Measurements from ENCODE around the gene RGS12.

The RGS12 gene

DNA sequence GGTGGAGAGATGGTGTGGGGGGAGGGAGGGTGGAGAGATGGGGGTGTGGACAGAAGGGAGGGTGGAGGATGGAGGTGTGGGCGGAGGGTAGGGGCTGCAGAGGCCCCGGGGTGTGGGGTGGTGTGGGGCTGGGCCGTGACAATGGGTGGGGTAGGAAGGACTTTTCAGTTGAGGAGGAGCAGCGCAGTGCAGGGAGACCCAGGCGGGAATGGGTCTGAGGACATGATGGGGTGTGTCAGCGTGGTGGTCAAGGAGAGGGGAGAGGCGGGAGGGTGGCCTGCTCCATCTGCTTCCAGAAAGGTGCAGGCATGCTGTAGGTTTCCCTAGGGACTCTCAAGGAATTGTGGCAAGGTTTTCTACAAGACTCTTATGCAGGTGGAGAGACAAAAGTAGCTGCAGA lies 48.9 kb downstream of the RGS12 start:
- TF ChIP-seq, protein P1, sequence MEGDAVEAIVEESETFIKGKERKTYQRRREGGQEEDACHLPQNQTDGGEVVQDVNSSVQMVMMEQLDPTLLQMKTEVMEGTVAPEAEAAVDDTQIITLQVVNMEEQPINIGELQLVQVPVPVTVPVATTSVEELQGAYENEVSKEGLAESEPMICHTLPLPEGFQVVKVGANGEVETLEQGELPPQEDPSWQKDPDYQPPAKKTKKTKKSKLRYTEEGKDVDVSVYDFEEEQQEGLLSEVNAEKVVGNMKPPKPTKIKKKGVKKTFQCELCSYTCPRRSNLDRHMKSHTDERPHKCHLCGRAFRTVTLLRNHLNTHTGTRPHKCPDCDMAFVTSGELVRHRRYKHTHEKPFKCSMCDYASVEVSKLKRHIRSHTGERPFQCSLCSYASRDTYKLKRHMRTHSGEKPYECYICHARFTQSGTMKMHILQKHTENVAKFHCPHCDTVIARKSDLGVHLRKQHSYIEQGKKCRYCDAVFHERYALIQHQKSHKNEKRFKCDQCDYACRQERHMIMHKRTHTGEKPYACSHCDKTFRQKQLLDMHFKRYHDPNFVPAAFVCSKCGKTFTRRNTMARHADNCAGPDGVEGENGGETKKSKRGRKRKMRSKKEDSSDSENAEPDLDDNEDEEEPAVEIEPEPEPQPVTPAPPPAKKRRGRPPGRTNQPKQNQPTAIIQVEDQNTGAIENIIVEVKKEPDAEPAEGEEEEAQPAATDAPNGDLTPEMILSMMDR (IDR thresholded peaks at IDR 0.05): no peak
- peaks cover 0 to 3% (median 0%) of the 10 kb centered on the region in 4 donors for H3K4me1 ChIP-seq
- H3K36me3 ChIP-seq: peaks cover 0 to 17% (median 0%) of the 10 kb centered on the region in 3 donors
- H3K27me3 ChIP-seq: no peaks in the 10 kb centered on the region
- intact Hi-C loops (cut with DNase I; ENCODE audit: low total_unique reads): no loop called here
- H3K9me3 ChIP-seq: no peaks in the 10 kb centered on the region
- no peak overlapping the region for H3K4me3 ChIP-seq
- no peak for DNase-seq
- no peak overlapping the region for H3K27ac ChIP-seq

GRCh38 chr4:3342182-3342854 lies 49.5 kb downstream of the RGS12 start:
- Histone ChIP-seq H3K4me1 (peaks cover 0 to 3% (median 0%) of the 10 kb centered on the region in 4 donors), H3K36me3 (peaks cover 0 to 17% (median 0%) of the 10 kb centered on the region in 3 donors), H3K4me3 (no peak overlapping the region), H3K27ac (no peak overlapping the region), H3K9me3 (no peaks in the 10 kb centered on the region), H3K27me3 (no peaks in the 10 kb centered on the region)
- no peak for DNase-seq
- TF ChIP-seq, protein P1 (IDR thresholded peaks at IDR 0.05): no peak
- intact Hi-C loops (cut with DNase I; ENCODE audit: low total_unique reads): no loop called here

All from tibial artery (tissue), 4 donors.